ENCODE measurements around the gene MDFIC.

Gene MDFIC

DNA sequence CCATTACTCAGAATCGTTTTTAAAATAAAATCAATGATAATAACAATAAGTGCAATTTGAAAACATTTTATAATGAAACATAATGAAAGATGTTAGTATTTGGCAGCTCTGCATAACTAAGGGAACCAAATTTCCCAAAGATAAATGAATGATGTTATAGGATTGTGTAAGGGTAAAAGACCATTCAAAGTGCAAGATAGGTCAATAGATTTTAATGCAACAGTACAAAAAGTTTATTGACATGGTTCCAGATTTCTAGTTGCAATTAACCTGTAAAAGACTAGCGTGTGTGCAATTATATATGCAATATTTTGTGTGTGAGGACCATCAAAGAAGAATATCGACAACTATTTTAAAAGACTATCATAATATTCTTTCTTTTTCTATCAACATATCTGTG, 122.3 kb downstream of the MDFIC start:
- no peak for FAIRE-seq

GRCh38 chr7:115047958-115048720, 126.2 kb downstream of the MDFIC start:
- no peak for FAIRE-seq

- FAIRE-seq: no peak
Measured at GRCh38 chr7:115052706-115053105, 130.8 kb downstream of the MDFIC start.

DNA sequence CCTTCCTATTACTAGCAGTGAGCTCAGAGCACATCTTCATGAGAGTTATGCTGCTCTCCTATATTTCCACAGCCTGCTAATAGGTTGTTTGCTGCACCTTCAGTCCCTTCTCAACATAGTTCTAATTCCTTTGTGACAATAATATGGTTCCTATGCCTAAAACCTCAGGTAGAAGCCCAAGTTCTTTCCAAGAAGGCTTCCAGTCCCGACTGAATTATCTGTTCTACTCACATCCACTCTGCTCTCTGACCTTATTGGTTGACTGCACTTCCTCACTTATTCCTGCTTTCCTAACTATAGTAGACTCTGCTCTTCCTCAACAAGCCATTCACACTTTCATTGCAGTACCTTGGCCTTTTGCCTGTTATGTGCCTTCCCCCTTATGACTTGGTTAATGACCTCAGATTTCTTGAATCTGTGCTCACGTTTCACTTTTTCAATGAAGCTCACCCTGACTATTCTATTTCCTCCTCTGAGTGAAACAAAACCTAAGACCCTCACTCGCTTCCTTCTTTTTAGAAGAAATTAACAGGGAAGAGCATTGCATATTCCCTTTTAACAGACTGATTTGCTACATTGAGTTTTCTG, 132.7 kb downstream of the MDFIC start:
- no peak for FAIRE-seq

- FAIRE-seq: no peak
Measured at GRCh38 chr7:115056019-115056418, 134.1 kb downstream of the MDFIC start.

DNA sequence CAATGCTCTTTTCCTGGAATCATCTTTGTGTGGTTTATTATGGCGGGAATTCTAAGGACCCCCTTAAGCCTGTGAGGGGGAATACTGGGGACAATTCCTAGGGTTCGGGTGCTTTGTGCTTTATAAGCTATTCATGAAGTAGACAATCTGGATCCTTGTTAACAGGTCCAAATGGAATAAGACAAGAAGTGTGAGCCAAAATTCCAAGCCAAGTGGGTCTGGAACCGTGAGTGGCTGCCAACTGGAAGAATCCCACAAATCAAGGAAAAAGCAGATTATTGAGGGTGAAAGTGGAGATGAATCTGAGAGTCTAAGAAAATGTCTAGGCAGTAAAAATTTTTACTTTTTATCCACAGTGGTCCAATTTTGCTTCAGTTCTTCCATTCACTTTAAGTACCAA, 136.8 kb downstream of the MDFIC start:
- no peak for FAIRE-seq

GRCh38 chr7:115059321-115059720, 137.4 kb downstream of the MDFIC start:
- FAIRE-seq: no peak

DNA sequence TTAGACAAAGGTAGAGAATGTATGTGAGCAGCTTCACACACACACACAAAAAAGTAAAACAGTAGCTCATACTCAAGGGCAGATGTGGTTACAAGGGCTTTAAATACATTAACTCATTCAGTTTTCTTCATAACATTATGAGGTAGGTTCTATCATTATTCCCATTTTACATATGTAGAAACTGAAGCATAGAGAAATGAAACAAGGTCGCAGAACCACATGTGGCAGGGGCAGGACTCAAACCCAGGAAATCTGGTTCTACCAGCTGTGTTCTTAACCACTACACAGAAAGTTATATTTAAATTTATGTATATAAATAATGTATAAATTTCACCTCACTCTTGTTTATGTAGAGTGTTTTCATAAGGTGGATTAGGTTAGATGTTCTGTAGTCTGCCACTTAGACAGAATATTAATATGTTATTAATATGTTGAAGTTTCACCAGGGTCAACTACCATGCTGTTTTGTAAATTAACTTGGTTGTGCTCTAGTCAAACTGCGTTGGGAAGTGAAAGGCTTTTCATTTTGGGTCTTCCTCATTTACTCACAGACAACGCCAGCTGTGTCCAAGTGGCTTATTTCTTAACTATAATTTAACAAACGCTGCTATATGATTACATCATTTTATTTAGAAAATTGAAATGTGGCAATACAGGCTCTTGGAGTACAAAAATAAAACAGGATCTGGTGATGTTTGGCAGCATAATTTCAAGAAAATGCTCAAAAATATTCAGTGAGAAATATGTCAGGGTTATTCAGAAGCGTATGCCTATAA, 138.4 kb downstream of the MDFIC start:
- FAIRE-seq: no peak

GRCh38 chr7:115066050-115066449, 144.2 kb downstream of the MDFIC start:
- no peak for FAIRE-seq

DNA sequence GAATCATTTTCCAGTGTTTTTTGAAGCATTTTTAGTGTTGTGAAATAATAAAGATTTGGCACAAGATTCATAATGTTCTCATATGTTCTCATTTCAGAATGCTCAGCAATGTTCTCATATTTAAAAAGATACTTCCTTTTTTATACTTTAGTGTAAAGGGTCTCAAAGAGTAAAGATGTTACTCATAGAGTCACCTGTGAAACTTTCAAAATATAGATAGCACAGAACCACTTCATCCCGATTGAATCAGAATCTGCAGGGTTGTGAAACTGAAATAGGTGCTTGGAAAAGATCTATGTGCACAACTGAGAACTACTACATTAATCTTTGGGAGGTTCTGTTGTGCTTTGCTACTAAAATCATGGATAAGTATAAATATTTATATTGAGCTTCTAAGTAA, 144.7 kb downstream of the MDFIC start:
- no peak for FAIRE-seq

DNA sequence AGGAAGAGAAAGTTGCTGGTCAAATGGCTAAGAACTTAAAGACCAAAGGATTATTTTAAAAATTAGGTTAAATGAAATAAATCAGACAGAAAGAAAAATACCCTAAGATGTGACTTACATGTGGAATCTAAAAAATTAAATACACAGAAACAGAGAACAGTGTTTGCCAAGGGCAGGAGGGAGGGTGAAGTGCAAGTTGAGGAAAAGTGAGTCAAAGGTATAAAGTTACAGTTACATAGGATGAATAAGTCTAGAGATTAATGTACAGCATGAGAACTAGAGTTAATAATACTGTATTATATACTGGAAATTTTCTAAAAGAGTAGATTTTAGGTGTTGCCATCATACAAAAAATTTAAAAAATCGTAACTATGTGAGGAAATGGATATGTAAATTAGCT, 146.3 kb downstream of the MDFIC start:
- FAIRE-seq: no peak

All from islet of Langerhans (tissue), 1 donor.